H1 (cell line): ENCODE results near the gene HS6ST1. TPM values are rescaled to one million over a fixed set of nuclear protein-coding genes. Genes with fewer than 3 reads are reported as not detected.

Experiments used
- CTCF ChIA-PET: fragments of 300-600 bp; sonication (Branson Sonifier 250); formaldehyde crosslinking; loops from one replicate; lab custom pipeline; 2021; ENCODE audit not compliant: partially characterized antibody; lab: Charles Lee
- POLR2A ChIA-PET: fragments of 300-600 bp; sonication (Branson Sonifier 250); formaldehyde crosslinking; loops from one replicate; lab custom pipeline; 2021; ENCODE audit warnings: inconsistent platforms; ENCODE audit not compliant: partially characterized antibody; lab: Charles Lee
- DNase-seq, 2 experiments: peaks; one replicate each; pipeline versions ENCODE4 v3.0.0 to v3.0.0-alpha.2; 2010 to 2022; ENCODE audit warnings: low spot score in 2 of 2, low read depth in 1 of 2, mixed read lengths in 1 of 2
- FAIRE-seq: peaks from 2 replicates; lab custom pipeline; 2011; peaks lifted over from hg19 to GRCh38; lab: Jason Lieb, UNC
- H2AFZ ChIP-seq: 2 replicates; pipeline ENCODE4 v1.8.1; 2012; ENCODE audit warnings: low read length, inconsistent platforms
- H2AK5ac ChIP-seq: 2 replicates; pipeline ENCODE4 v1.6.1; 2013; ENCODE audit warnings: low read depth, low read length
- H2BK120ac ChIP-seq: replicated peaks from 2 replicates; pipeline ENCODE3; 2013; ENCODE audit warnings: low read depth, low read length, inconsistent platforms
- H2BK12ac ChIP-seq: 2 replicates; pipeline ENCODE4 v1.6.1; 2013; ENCODE audit warnings: low read depth, low read length
- H2BK15ac ChIP-seq: 2 replicates; pipeline ENCODE4 v1.6.1; 2013; ENCODE audit warnings: low read length
- H2BK20ac ChIP-seq: 2 replicates; pipeline ENCODE4 v1.6.1; 2013; ENCODE audit warnings: low read length
- H2BK5ac ChIP-seq: 2 replicates; pipeline ENCODE4 v1.6.1; 2013; ENCODE audit warnings: low read depth, low read length
- H3K14ac ChIP-seq: 2 replicates; pipeline ENCODE4 v1.6.1; 2013; ENCODE audit warnings: inconsistent platforms; ENCODE audit not compliant: insufficient read length
- H3K18ac ChIP-seq: 2 replicates; pipeline ENCODE4 v1.6.1; 2013; ENCODE audit warnings: low read length; ENCODE audit errors: extremely low read depth
- H3K23ac ChIP-seq: 2 replicates; pipeline ENCODE4 v1.6.1; 2013; ENCODE audit warnings: inconsistent platforms; ENCODE audit not compliant: insufficient read length
- H3K23me2 ChIP-seq: 2 replicates; pipeline ENCODE4 v1.6.1; 2013; ENCODE audit warnings: low read depth, low read length
- H3K27ac ChIP-seq: 2 replicates; pipeline ENCODE4 v1.6.1; 2011; ENCODE audit warnings: low read depth, low read length, inconsistent platforms
- H3K27me3 ChIP-seq, 4 experiments: replicated peaks in 1 of 4; 1 replicate in 1 of 4; 2 replicates in 3 of 4; pipeline versions ENCODE4 v1.6.1 to v1.8.1; 2011 to 2013; ENCODE audit warnings: low read length in 3 of 4, mild to moderate bottlenecking in 3 of 4, inconsistent platforms in 2 of 4, mixed read lengths in 2 of 4, moderate library complexity in 1 of 4; ENCODE audit not compliant: control insufficient read depth in 3 of 4, insufficient read depth in 3 of 4; ENCODE audit errors: extremely low read depth in 1 of 4
- H3K36me3 ChIP-seq, 4 experiments: 2 replicates each; pipeline versions ENCODE4 v1.6.1 to v1.8.1; 2011 to 2013; ENCODE audit warnings: mild to moderate bottlenecking in 4 of 4, low read length in 3 of 4, moderate library complexity in 2 of 4, control low read depth in 1 of 4, inconsistent platforms in 1 of 4; ENCODE audit not compliant: insufficient read depth in 4 of 4, control insufficient read depth in 2 of 4
- H3K4ac ChIP-seq: replicated peaks from 2 replicates; pipeline ENCODE3; 2013; ENCODE audit warnings: low read length, low read depth, mixed read lengths, inconsistent platforms; ENCODE audit not compliant: insufficient read length
- H3K4me1 ChIP-seq, 4 experiments: replicated peaks in 1 of 4; 1 replicate in 1 of 4; 2 replicates in 3 of 4; pipeline versions ENCODE4 v1.6.1 to v1.8.1; 2011 to 2013; ENCODE audit warnings: low read length in 3 of 4, inconsistent platforms in 2 of 4, mixed read lengths in 1 of 4; ENCODE audit not compliant: insufficient read depth in 4 of 4, control insufficient read depth in 3 of 4
- H3K4me2 ChIP-seq, 2 experiments: 2 replicates each; pipeline versions ENCODE4 v1.6.1 to v1.8.1; 2011 to 2013; ENCODE audit warnings: low read depth in 2 of 2, low read length in 2 of 2, control low read depth in 1 of 2, inconsistent platforms in 1 of 2, mild to moderate bottlenecking in 1 of 2; ENCODE audit not compliant: insufficient read depth in 1 of 2
- H3K4me3 ChIP-seq, 4 experiments: fragments of 200-600, 300-600 bp in 1 of 4; sonication (generic), shearing (Covaris generic), sonication (Bioruptor Twin) in 1 of 4; 2 replicates each; pipeline versions ENCODE4 v1.5.1 to v1.8.1; 2011 to 2016; ENCODE audit warnings: low read length in 4 of 4, low read depth in 3 of 4, control low read depth in 2 of 4, inconsistent platforms in 2 of 4, mild to moderate bottlenecking in 2 of 4, mixed read lengths in 1 of 4, moderate library complexity in 1 of 4; ENCODE audit not compliant: insufficient read depth in 2 of 4; ENCODE audit errors: extremely low read depth in 1 of 4
- H3K56ac ChIP-seq: replicated peaks from 2 replicates; pipeline ENCODE3; 2013; ENCODE audit warnings: low read depth, mild to moderate bottlenecking, mixed read lengths, low read length, inconsistent platforms; ENCODE audit not compliant: insufficient read length
- H3K79me1 ChIP-seq: 2 replicates; pipeline ENCODE4 v1.6.1; 2013; ENCODE audit warnings: low read depth, low read length, control low read depth
- H3K79me2 ChIP-seq, 2 experiments: 2 replicates each; pipeline versions ENCODE4 v1.6.1 to v1.8.1; 2012 to 2013; ENCODE audit warnings: low read length in 2 of 2, mild to moderate bottlenecking in 2 of 2, inconsistent platforms in 1 of 2; ENCODE audit not compliant: insufficient read depth in 2 of 2, control insufficient read depth in 1 of 2
- H3K9ac ChIP-seq, 4 experiments: replicated peaks in 1 of 4; 1 replicate in 1 of 4; 2 replicates in 3 of 4; pipeline versions ENCODE4 v1.6.1 to v1.8.1; 2011 to 2013; ENCODE audit warnings: low read depth in 3 of 4, low read length in 3 of 4, control low read depth in 2 of 4, mild to moderate bottlenecking in 2 of 4, moderate library complexity in 2 of 4, inconsistent platforms in 1 of 4; ENCODE audit errors: extremely low read depth in 1 of 4
- H3K9me3 ChIP-seq, 2 experiments: 2 replicates each; pipeline versions ENCODE4 v1.6.1 to v1.8.1; 2012 to 2013; ENCODE audit warnings: mild to moderate bottlenecking in 2 of 2, moderate library complexity in 2 of 2, control low read depth in 1 of 2, inconsistent platforms in 1 of 2, low read depth in 1 of 2, low read length in 1 of 2, mixed read lengths in 1 of 2; ENCODE audit not compliant: insufficient read depth in 2 of 2
- H4K20me1 ChIP-seq, 2 experiments: replicated peaks in 1 of 2; 2 replicates each; pipeline versions ENCODE3 to v1.8.1; 2011 to 2013; ENCODE audit warnings: inconsistent platforms in 2 of 2, low read length in 2 of 2, mild to moderate bottlenecking in 1 of 2; ENCODE audit not compliant: insufficient read depth in 2 of 2, control insufficient read depth in 1 of 2
- H4K5ac ChIP-seq: 2 replicates; pipeline ENCODE4 v1.6.1; 2013; ENCODE audit warnings: low read length, low read depth, mixed read lengths, inconsistent platforms; ENCODE audit not compliant: insufficient read length
- H4K8ac ChIP-seq: 2 replicates; pipeline ENCODE4 v1.8.0; 2013; ENCODE audit warnings: mild to moderate bottlenecking, moderate library complexity, low read length, inconsistent platforms; ENCODE audit not compliant: insufficient read depth; ENCODE audit errors: extremely low read depth
- H4K91ac ChIP-seq: replicated peaks from 2 replicates; pipeline ENCODE3; 2013; ENCODE audit warnings: low read length, mixed read lengths, inconsistent platforms; ENCODE audit not compliant: insufficient read length
- CBX5 ChIP-seq: fragments of 300-800, 300-1000 bp; sonication (generic); IDR thresholded peaks from 2 replicates; pipeline ENCODE4 v1.7.1; 2016; ENCODE audit warnings: antibody characterized with exemption, low read length, low read depth
- CHD1 ChIP-seq: IDR thresholded peaks from 2 replicates; pipeline ENCODE4 v1.6.1; 2012; ENCODE audit warnings: low read depth, low read length, improper control_type of control experiment
- CTBP2 ChIP-seq: IDR thresholded peaks from 2 replicates; pipeline ENCODE4 v1.7.0; 2011; ENCODE audit warnings: borderline replicate concordance, mild to moderate bottlenecking, moderate library complexity, mixed read lengths, low read length; ENCODE audit not compliant: insufficient read depth, insufficient read length
- KDM1A ChIP-seq: fragments of 200-600, 300-600 bp; sonication (generic); IDR thresholded peaks from 2 replicates; pipeline ENCODE4 v1.7.1; 2016; ENCODE audit warnings: mild to moderate bottlenecking, low read length, borderline replicate concordance
- NANOG ChIP-seq: IDR thresholded peaks from 2 replicates; pipeline ENCODE4 v1.6.1; 2011; ENCODE audit warnings: low read length, low read depth, mild to moderate bottlenecking, inconsistent platforms; ENCODE audit not compliant: insufficient read depth, poor library complexity, severe bottlenecking
- PHF8 ChIP-seq: fragments of 200-600 bp; sonication (generic); conservative IDR thresholded peaks from 2 replicates; pipeline ENCODE4 v1.7.1; 2012; ENCODE audit warnings: low read depth, mild to moderate bottlenecking, inconsistent platforms, low read length, moderate library complexity
- POU5F1 ChIP-seq: IDR thresholded peaks from 2 replicates; pipeline ENCODE4 v1.6.1; 2011; ENCODE audit warnings: low read depth, mild to moderate bottlenecking, low read length, moderate library complexity
- RBBP5 ChIP-seq: IDR thresholded peaks from 2 replicates; pipeline ENCODE4 v1.7.1; 2012; ENCODE audit warnings: low read depth, mild to moderate bottlenecking, inconsistent platforms, low read length, moderate library complexity, borderline replicate concordance
- ZNF274 ChIP-seq: IDR thresholded peaks from 2 replicates; pipeline ENCODE4 v1.7.0; 2012; ENCODE audit warnings: low read length, borderline replicate concordance; ENCODE audit errors: extremely low read depth
- WGBS, 2 experiments: shearing (Covaris generic) in 1 of 2; methylation state at CpG; one replicate each; pipeline versions ENCODE4 v1.1.6 to v1.1.7; 2013 to 2015; ENCODE audit warnings: low lambda C conversion rate in 2 of 2, mixed read lengths in 2 of 2, inconsistent platforms in 1 of 2, low coverage in 1 of 2, missing lambda C conversion rate in 1 of 2; ENCODE audit not compliant: insufficient replicate concordance in 2 of 2, insufficient coverage in 1 of 2, insufficient read length in 1 of 2; ENCODE audit errors: extremely low coverage in 1 of 2, missing lambda C conversion rate in 1 of 2; 5-methylcytosine and 5-hydroxymethylcytosine counted together
- polyA plus RNA-seq, 7 experiments: library from polyadenylated mRNA; depleted of rRNA in 3 of 7; stranded (reverse) in 5 of 7; unstranded in 2 of 7; fragments of >200 nt in 5 of 7; fragments of 200-250 nt in 2 of 7; gene quantifications; 1 replicate in 5 of 7; 2 replicates in 1 of 7; 4 replicates in 1 of 7; pipeline versions ENCODE4 v1.2.1 to v1.2.3, GENCODE V29; 2011 to 2013; ENCODE audit warnings: missing spikeins in 2 of 7, mixed read lengths in 2 of 7
- total RNA-seq: library from RNA; stranded (reverse); fragmentation: NEBNext Ultra II Directional; extraction: Animal tissue kit (Norgen Biotek cat#: 25700); gene quantifications from 2 replicates; pipeline ENCODE4 v1.2.1, GENCODE V29; 2021
- TF ChIP-seq, protein P1 (sequence below), 3 experiments: IDR thresholded peaks; 1 replicate in 2 of 3; 2 replicates in 1 of 3; pipeline versions ENCODE4 v1.5.1 to v1.6.1; 2011; ENCODE audit warnings: low read length in 3 of 3, mild to moderate bottlenecking in 3 of 3, inconsistent platforms in 2 of 3, low read depth in 1 of 3, moderate library complexity in 1 of 3; ENCODE audit not compliant: insufficient read depth in 1 of 3; ENCODE audit errors: control extremely low read depth in 1 of 3

Gene HS6ST1
- total and polyA plus RNA-seq, 2 of the 8 experiments (the other 6 are each of a cell fraction or from before 2014, with no cell fraction given), result 37.4 to 74.6 TPM

DNA sequence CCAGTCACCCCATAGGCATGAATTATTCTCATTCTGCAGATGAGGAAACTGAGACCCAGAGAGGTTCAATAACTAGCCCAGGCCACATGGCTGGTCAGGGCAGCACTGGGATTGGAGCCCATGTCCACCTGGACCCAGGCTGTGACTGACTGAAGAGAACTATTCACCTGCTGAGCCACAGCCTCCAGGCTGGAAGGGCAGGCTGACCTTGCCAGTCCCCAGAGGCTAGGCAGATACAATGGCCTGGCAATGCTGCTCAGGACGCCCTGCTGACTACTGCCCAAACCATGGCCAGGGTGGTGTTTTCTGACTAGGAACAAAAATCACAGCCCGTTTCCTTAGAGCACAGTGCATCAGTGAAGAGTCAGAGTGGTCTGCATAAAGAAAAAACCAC, 36.8 kb downstream of the HS6ST1 start:
- WGBS, 2 experiments, result 81% methylated on average over 2 of the region's 2 CpGs; no CpG with 5 or more reads in 1 of the 2 experiments
- no peak overlapping the region for H3K4me2 ChIP-seq
- no peak overlapping the region for H2BK120ac ChIP-seq
- H2AFZ ChIP-seq, result no peak overlapping the region
- ChIA-PET POLR2A (interaction anchor here (0.9 kb wide), 1 partner anchor 9 kb away, joined by 3 read pairs; no protein-coding TSS in a partner anchor), CTCF (interaction anchor here (1.8 kb wide), 1 partner anchor 24 kb away, joined by 9 read pairs; no protein-coding TSS in a partner anchor)
- no peak overlapping the region; the same call in 1 of the 2 replicates for H3K27ac ChIP-seq
- H3K9me3 ChIP-seq, result no peaks in the 10 kb centered on the region
- H2BK5ac ChIP-seq, result no peak overlapping the region
- peaks cover 0 to 73% of the 10 kb centered on the region in 2 experiments; a peak in 2 of 4 replicates for H3K79me2 ChIP-seq
- H4K8ac ChIP-seq, result no peak overlapping the region
- H2BK20ac ChIP-seq, result no peak overlapping the region
- H3K9ac ChIP-seq, result no peak overlapping the region
- H3K4me1 ChIP-seq, result peaks cover 0 to 22% (median 11%) of the 10 kb centered on the region in 4 experiments; a peak in 5 of 7 replicates
- no peak overlapping the region for H4K5ac ChIP-seq
- H3K23me2 ChIP-seq, result no peaks in the 10 kb centered on the region
- DNase-seq, result no peak
- no peak overlapping the region for H2AK5ac ChIP-seq
- H3K79me1 ChIP-seq, result peaks cover 30% of the 10 kb centered on the region
- no peak overlapping the region for H2BK15ac ChIP-seq
- no peak overlapping the region for H3K4ac ChIP-seq
- no peak for FAIRE-seq
- no peaks in the 10 kb centered on the region for H3K27me3 ChIP-seq
- H3K14ac ChIP-seq, result no peak overlapping the region
- no peak overlapping the region for H4K91ac ChIP-seq
- H3K23ac ChIP-seq, result no peak overlapping the region
- H2BK12ac ChIP-seq, result no peak overlapping the region
- H4K20me1 ChIP-seq, result peaks cover 39 to 64% of the 10 kb centered on the region in 2 experiments
- H3K36me3 ChIP-seq, result peaks cover 0 to 4% (median 1%) of the 10 kb centered on the region in 4 experiments; a peak in 1 of 8 replicates
- no peak overlapping the region for H3K56ac ChIP-seq
- H3K18ac ChIP-seq, result no peak overlapping the region
- no peak overlapping the region for H3K4me3 ChIP-seq
- TF ChIP-seq CHD1 (no peak), PHF8 (no peak), KDM1A (no peak), RBBP5 (no peak), NANOG (no peak), POU5F1 (no peak), CBX5 (no peak), CTBP2 (no peak), ZNF274 (no peak)
- TF ChIP-seq, protein P1, sequence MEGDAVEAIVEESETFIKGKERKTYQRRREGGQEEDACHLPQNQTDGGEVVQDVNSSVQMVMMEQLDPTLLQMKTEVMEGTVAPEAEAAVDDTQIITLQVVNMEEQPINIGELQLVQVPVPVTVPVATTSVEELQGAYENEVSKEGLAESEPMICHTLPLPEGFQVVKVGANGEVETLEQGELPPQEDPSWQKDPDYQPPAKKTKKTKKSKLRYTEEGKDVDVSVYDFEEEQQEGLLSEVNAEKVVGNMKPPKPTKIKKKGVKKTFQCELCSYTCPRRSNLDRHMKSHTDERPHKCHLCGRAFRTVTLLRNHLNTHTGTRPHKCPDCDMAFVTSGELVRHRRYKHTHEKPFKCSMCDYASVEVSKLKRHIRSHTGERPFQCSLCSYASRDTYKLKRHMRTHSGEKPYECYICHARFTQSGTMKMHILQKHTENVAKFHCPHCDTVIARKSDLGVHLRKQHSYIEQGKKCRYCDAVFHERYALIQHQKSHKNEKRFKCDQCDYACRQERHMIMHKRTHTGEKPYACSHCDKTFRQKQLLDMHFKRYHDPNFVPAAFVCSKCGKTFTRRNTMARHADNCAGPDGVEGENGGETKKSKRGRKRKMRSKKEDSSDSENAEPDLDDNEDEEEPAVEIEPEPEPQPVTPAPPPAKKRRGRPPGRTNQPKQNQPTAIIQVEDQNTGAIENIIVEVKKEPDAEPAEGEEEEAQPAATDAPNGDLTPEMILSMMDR (IDR thresholded peaks at IDR 0.05; ENCODE audit: control extremely low read depth in 1 of 3, insufficient read depth in 1 of 3, low read depth in 1 of 3, low read length in 3 of 3), result no peak
